AG04450 (cell line): ENCODE results near the gene MAD1L1. TPM values are rescaled to one million over a fixed set of nuclear protein-coding genes. Genes with fewer than 3 reads are reported as not detected.

ENCODE experiments used
- CTCF ChIA-PET: fragments of 300-600, 350-600 bp; formaldehyde crosslinking; extraction: SDS; loops from one replicate; lab custom pipeline; 2022; ENCODE audit warnings: antibody characterized with exemption, inconsistent platforms; lab: Charles Lee
- POLR2A ChIA-PET: fragments of 350-600 bp; formaldehyde crosslinking; extraction: SDS; loops from one replicate; lab custom pipeline; 2021; ENCODE audit warnings: antibody characterized with exemption, inconsistent platforms; lab: Yijun Ruan, JAX
- DNase-seq: peaks from one replicate; pipeline ENCODE4 v3.0.0-alpha.2; 2011; ENCODE audit warnings: low read depth, low spot score
- H3K27ac ChIP-seq: one replicate; pipeline ENCODE4 v1.5.1; 2012; ENCODE audit warnings: low read depth, low read length, control low read depth
- H3K27me3 ChIP-seq: one replicate; pipeline ENCODE4 v1.6.0; 2012; ENCODE audit warnings: low read length; ENCODE audit not compliant: control insufficient read depth, insufficient read depth
- H3K4me3 ChIP-seq: 2 replicates; pipeline ENCODE4 v1.5.1; 2011; ENCODE audit warnings: mild to moderate bottlenecking, low read depth, low read length, control low read depth
- H3K9me3 ChIP-seq: 2 replicates; pipeline ENCODE4 v1.5.1; 2012; ENCODE audit warnings: low read length; ENCODE audit not compliant: control insufficient read depth, insufficient read depth
- CTCF ChIP-seq: IDR thresholded peaks from 2 replicates; pipeline ENCODE4 v1.5.1; 2011; ENCODE audit warnings: low read depth, low read length, control low read depth, inconsistent platforms
- polyA plus RNA-seq: library from polyadenylated mRNA; depleted of rRNA; stranded (reverse); fragments of >200 nt; gene quantifications from 2 replicates; pipeline ENCODE4 v1.2.3, GENCODE V29; 2011

Gene MAD1L1
- polyA plus RNA-seq, 1 experiment = 11.9 TPM

- H3K27ac ChIP-seq = no peak overlapping the region
- no peak overlapping the region for H3K4me3 ChIP-seq
- POLR2A ChIA-PET = no interaction called here
- CTCF ChIA-PET = no interaction called here
- H3K9me3 ChIP-seq = peaks cover 16% of the 10 kb centered on the region
- H3K27me3 ChIP-seq = no peaks in the 10 kb centered on the region
- no peak for TF ChIP-seq CTCF
- no peak for DNase-seq
Observed at GRCh38 chr7:1981201-1981877, 251.4 kb downstream of the MAD1L1 start.

DNA sequence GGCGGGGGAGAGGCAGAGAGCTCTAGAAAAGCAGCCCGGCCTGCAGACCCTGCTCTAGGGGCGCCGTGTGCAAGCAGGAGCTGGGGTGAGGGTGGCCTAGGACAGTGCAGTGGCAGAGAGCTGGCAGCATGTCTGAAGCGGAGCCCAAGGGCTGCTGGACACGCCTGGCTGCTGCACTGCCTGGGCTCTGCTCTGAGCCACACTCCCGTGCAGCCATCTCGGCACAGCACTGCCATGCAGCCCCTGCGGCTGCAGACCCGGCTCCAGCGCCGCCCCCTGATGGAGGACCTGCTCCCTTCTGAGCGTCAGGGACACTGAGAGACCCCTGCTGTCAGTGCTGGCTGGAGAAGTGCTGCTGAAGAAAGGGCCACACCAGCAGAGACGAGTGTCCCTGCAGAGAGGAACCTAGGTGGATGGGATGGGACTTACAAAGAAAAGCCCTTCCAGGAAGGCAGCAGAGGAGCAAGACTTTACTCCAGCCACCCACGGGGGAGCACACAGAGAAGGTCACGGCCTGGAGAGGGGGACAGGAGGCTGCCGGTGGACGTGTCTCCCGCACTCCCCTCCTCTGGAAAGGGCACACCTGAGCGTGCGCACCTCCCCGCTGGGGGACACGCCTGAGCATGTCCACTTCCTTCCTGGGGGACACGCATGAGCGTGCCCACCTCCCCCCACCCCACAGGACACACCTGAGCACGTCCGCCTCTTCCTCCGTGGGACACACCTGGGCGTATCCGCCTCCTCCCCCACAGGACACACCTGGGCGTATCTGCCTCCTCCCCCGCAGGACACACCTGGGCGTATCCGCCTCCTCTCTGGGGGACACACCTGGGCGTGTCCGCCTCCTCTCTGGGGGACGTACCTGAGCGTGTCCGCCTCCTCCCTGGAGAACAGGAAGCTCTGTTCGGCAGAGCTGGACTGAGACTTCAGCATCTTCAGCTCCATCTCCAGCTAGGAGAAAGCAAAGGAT is 252.9 kb downstream of the MAD1L1 start:
- no peak for TF ChIP-seq CTCF
- Histone ChIP-seq H3K9me3 (peaks cover 16% of the 10 kb centered on the region), H3K27ac (no peak overlapping the region), H3K27me3 (no peaks in the 10 kb centered on the region), H3K4me3 (no peak overlapping the region)
- CTCF ChIA-PET = interaction anchor here (0.6 kb wide), 1 partner anchor 548 kb away, joined by 3 read pairs; no protein-coding TSS in a partner anchor
- no peak for DNase-seq
- POLR2A ChIA-PET = no interaction called here

GRCh38 chr7:1978656-1979590 is 253.8 kb downstream of the MAD1L1 start:
- Histone ChIP-seq H3K4me3 (no peak overlapping the region), H3K27me3 (no peaks in the 10 kb centered on the region), H3K9me3 (peaks cover 16% of the 10 kb centered on the region), H3K27ac (no peak overlapping the region)
- CTCF ChIA-PET = no interaction called here
- no peak for TF ChIP-seq CTCF
- POLR2A ChIA-PET = no interaction called here
- no peak for DNase-seq

DNA sequence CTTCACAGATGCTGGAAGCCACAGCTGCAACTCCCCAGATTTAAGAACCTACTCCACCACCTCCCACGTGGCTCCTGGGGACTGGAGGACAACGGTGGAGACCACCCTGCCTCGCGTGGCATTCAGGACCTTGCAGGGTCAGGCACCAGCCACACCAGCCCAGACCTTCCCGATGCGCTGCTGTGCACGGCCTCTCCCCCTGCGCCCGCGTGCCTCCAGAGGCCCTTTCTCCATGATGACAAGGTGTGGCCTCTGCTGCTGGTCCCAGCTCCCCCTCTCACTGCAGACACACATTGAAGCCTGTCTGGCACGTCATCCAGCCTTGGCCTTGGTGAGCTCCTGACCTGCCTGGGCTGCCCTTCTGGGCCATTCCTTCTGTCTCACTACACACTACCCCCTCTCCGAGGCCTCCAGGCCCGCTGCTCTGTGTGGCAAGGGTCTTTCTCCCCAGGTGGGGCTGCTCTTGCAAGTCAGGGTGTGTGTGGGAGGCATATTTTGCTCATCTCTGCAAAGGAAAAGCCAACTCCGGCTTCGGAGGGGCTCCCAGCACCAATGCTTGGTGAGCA is 254.8 kb downstream of the MAD1L1 start:
- TF ChIP-seq CTCF = no peak
- Histone ChIP-seq H3K27ac (no peak overlapping the region), H3K9me3 (peaks cover 16% of the 10 kb centered on the region), H3K4me3 (no peak overlapping the region), H3K27me3 (no peaks in the 10 kb centered on the region)
- ChIA-PET CTCF (no interaction called here), POLR2A (no interaction called here)
- DNase-seq = no peak
